ENCODE measurements around the gene OR6B3.

The OR6B3 gene

GRCh38 chr2:240053173-240054155, at the start of gene OR6B3:
Gene OR6B3 (minus strand): TSS chr2:240053521.
- H3K4me2 ChIP-seq (ENCODE audit: low read depth, low read length, poor library complexity, severe bottlenecking), result no peak within 1 kb of the TSS

GRCh38 chr2:240098349-240098748, 45.0 kb upstream of the OR6B3 start:
- Histone ChIP-seq H3K9me2 (replicated peaks; ENCODE audit: low read depth, low read length) (no peaks in the 10 kb centered on the region), H3K9ac (ENCODE audit: low read depth, low read length, poor library complexity, severe bottlenecking) (no peak overlapping the region), H3K9me3 (ENCODE audit: insufficient read depth, low read depth, low read length) (peaks cover 11% of the 10 kb centered on the region; the same call in 1 of the 2 replicates), H3K79me2 (ENCODE audit: insufficient read depth, low read length) (no peaks in the 10 kb centered on the region), H3K4me2 (ENCODE audit: low read depth, low read length, poor library complexity, severe bottlenecking) (no peak overlapping the region), H4K20me1 (ENCODE audit: insufficient read depth, low read length, poor library complexity, severe bottlenecking) (no peaks in the 10 kb centered on the region), H3K4me1 (ENCODE audit: insufficient read depth, low read length, poor library complexity, severe bottlenecking) (no peaks in the 10 kb centered on the region), H3K27me3 (ENCODE audit: insufficient read depth, low read length, poor library complexity, severe bottlenecking) (peaks cover 3% of the 10 kb centered on the region), H3K36me3 (ENCODE audit: insufficient read depth, low read length) (no peaks in the 10 kb centered on the region), H3K4me3 (ENCODE audit: low read length, poor library complexity, severe bottlenecking) (no peak overlapping the region), H2AFZ (ENCODE audit: low read length) (no peak overlapping the region), H3F3A (ENCODE audit: low read depth) (no peaks in the 10 kb centered on the region)
- TF ChIP-seq EZH2phosphoT487 (IDR thresholded peaks at IDR 0.05; ENCODE audit: borderline replicate concordance), result no peak
- TF ChIP-seq CTCF (conservative IDR thresholded peaks at IDR 0.05; ENCODE audit: low read length), result no peak

More at GRCh38 chr2:240053173-240054155, at the start of gene OR6B3:
- no peak within 1 kb of the TSS for H3K4me3 ChIP-seq (ENCODE audit: low read length, poor library complexity, severe bottlenecking)
- H3K4me1 ChIP-seq (ENCODE audit: insufficient read depth, low read length, poor library complexity, severe bottlenecking), result no peaks in the 10 kb centered on the region
- H2AFZ ChIP-seq (ENCODE audit: low read length), result no peak within 1 kb of the TSS; the same call in 1 of the 2 replicates
- H3K9me3 ChIP-seq (ENCODE audit: insufficient read depth, low read depth, low read length), result no peaks in the 10 kb centered on the region
- H3K27me3 ChIP-seq (ENCODE audit: insufficient read depth, low read length, poor library complexity, severe bottlenecking), result no peaks in the 10 kb centered on the region
- no peak for TF ChIP-seq CTCF (conservative IDR thresholded peaks at IDR 0.05; ENCODE audit: low read length)
- no peak for TF ChIP-seq EZH2phosphoT487 (IDR thresholded peaks at IDR 0.05; ENCODE audit: borderline replicate concordance)
- H3K36me3 ChIP-seq (ENCODE audit: insufficient read depth, low read length), result no peaks in the 10 kb centered on the region
- no peaks in the 10 kb centered on the region for H4K20me1 ChIP-seq (ENCODE audit: insufficient read depth, low read length, poor library complexity, severe bottlenecking)
- no peak within 1 kb of the TSS for H3K9ac ChIP-seq (ENCODE audit: low read depth, low read length, poor library complexity, severe bottlenecking)
- H3K79me2 ChIP-seq (ENCODE audit: insufficient read depth, low read length), result no peaks in the 10 kb centered on the region
- no peaks in the 10 kb centered on the region for H3F3A ChIP-seq (ENCODE audit: low read depth)
- H3K9me2 ChIP-seq (replicated peaks; ENCODE audit: low read depth, low read length), result no peaks in the 10 kb centered on the region

GRCh38 chr2:240095556-240096523, 42.5 kb upstream of the OR6B3 start:
- H2AFZ ChIP-seq (ENCODE audit: low read length), result no peak overlapping the region

More at GRCh38 chr2:240095556-240096523, 42.5 kb upstream of the OR6B3 start:
- no peaks in the 10 kb centered on the region for H3F3A ChIP-seq (ENCODE audit: low read depth)
- H3K4me2 ChIP-seq (ENCODE audit: low read depth, low read length, poor library complexity, severe bottlenecking), result no peak overlapping the region
- TF ChIP-seq EZH2phosphoT487 (IDR thresholded peaks at IDR 0.05; ENCODE audit: borderline replicate concordance), result no peak
- H3K4me3 ChIP-seq (ENCODE audit: low read length, poor library complexity, severe bottlenecking), result no peak overlapping the region
- H3K9me3 ChIP-seq (ENCODE audit: insufficient read depth, low read depth, low read length), result peaks cover 11% of the 10 kb centered on the region; the same call in 1 of the 2 replicates
- H3K36me3 ChIP-seq (ENCODE audit: insufficient read depth, low read length), result no peaks in the 10 kb centered on the region
- no peaks in the 10 kb centered on the region for H3K4me1 ChIP-seq (ENCODE audit: insufficient read depth, low read length, poor library complexity, severe bottlenecking)
- H3K9me2 ChIP-seq (replicated peaks; ENCODE audit: low read depth, low read length), result no peaks in the 10 kb centered on the region
- H4K20me1 ChIP-seq (ENCODE audit: insufficient read depth, low read length, poor library complexity, severe bottlenecking), result no peaks in the 10 kb centered on the region
- no peak overlapping the region for H3K9ac ChIP-seq (ENCODE audit: low read depth, low read length, poor library complexity, severe bottlenecking)
- no peaks in the 10 kb centered on the region for H3K79me2 ChIP-seq (ENCODE audit: insufficient read depth, low read length)
- H3K27me3 ChIP-seq (ENCODE audit: insufficient read depth, low read length, poor library complexity, severe bottlenecking), result peaks cover 3% of the 10 kb centered on the region

All from Loucy (cell line).